Thyroid gland (tissue), 4 donors: ENCODE data around the gene ARHGEF16.

Source experiments
- CTCF ChIP-seq, 6 experiments: fragments of 200-600 bp in 3 of 6; fragments of 450-650 bp in 3 of 6; sonication (generic) in 3 of 6; IDR thresholded peaks; one replicate each; pipeline ENCODE4 v1.5.1; 2016 to 2019; ENCODE audit warnings: antibody characterized with exemption in 6 of 6, mild to moderate bottlenecking in 2 of 6, inconsistent platforms in 1 of 6, moderate library complexity in 1 of 6
- POLR2A ChIP-seq, 2 donors: fragments of 450-650 bp; IDR thresholded peaks; one replicate each; pipeline ENCODE4 v1.6.1; 2017; ENCODE audit warnings: antibody characterized with exemption in 2 of 2, mild to moderate bottlenecking in 2 of 2, moderate library complexity in 1 of 2

- TF ChIP-seq CTCF (IDR thresholded peaks at IDR 0.05) (no peak), POLR2A (IDR thresholded peaks at IDR 0.05) (no peak)
Measured at GRCh38 chr1:3529099-3529729, 74.7 kb downstream of the ARHGEF16 start.
